ENCODE data around the gene SF3B4. TPM values are rescaled to one million over a fixed set of nuclear protein-coding genes. Genes with fewer than 3 reads are reported as not detected.

The SF3B4 gene
- total and polyA plus RNA-seq, 2 of the 8 experiments (the other 6 are each of a cell fraction or from before 2014, with no cell fraction given): 81.1 to 122 TPM

GRCh38 chr1:149886396-149887195 lies 41.0 kb downstream of the SF3B4 start (continued):
- TF ChIP-seq SRF (IDR thresholded peaks at IDR 0.05; ENCODE audit: low read depth, low read length): no peak

Data from H1 (cell line).